ENCODE data around the gene OCIAD1.

DNA sequence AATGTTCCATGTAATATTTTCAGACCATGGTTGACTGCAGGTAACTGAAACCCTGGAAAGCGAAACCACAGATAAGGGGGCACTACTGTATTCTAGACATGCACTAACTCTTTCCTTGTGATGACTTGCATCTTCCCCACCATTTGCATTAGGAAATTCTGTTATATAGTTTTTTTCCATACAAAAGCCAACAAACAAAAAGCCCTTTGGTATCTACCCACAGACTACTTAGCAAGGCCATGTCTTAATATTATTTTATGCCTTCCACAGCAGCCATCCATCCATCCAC lies 23.5 kb downstream of the OCIAD1 start:
- no peak for TF ChIP-seq POLR2A (IDR thresholded peaks at IDR 0.05)
- TF ChIP-seq, protein P1, sequence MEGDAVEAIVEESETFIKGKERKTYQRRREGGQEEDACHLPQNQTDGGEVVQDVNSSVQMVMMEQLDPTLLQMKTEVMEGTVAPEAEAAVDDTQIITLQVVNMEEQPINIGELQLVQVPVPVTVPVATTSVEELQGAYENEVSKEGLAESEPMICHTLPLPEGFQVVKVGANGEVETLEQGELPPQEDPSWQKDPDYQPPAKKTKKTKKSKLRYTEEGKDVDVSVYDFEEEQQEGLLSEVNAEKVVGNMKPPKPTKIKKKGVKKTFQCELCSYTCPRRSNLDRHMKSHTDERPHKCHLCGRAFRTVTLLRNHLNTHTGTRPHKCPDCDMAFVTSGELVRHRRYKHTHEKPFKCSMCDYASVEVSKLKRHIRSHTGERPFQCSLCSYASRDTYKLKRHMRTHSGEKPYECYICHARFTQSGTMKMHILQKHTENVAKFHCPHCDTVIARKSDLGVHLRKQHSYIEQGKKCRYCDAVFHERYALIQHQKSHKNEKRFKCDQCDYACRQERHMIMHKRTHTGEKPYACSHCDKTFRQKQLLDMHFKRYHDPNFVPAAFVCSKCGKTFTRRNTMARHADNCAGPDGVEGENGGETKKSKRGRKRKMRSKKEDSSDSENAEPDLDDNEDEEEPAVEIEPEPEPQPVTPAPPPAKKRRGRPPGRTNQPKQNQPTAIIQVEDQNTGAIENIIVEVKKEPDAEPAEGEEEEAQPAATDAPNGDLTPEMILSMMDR (IDR thresholded peaks at IDR 0.05), result no peak

Data from Peyer's patch (tissue), 4 donors.